SK-N-SH (cell line): ENCODE data around the gene TBX2. TPM values are rescaled to one million over a fixed set of nuclear protein-coding genes. Genes with fewer than 3 reads are reported as not detected.

Experiments
- CTCF ChIA-PET: fragments of 300-600, 350-600 bp; formaldehyde crosslinking; extraction: SDS; loops from one replicate; lab custom pipeline; 2021; lab: Yijun Ruan, JAX
- POLR2A ChIA-PET: fragments of 350-600 bp; sonication (Branson Sonifier 250); formaldehyde crosslinking; extraction: SDS; loops from one replicate; lab custom pipeline; 2020; ENCODE audit warnings: antibody characterized with exemption, inconsistent platforms; lab: Yijun Ruan, JAX
- DNase-seq: peaks from one replicate; pipeline ENCODE4 v3.0.0; 2012
- H2AFZ ChIP-seq: fragments of 200-600 bp; sonication (generic); 2 replicates; pipeline ENCODE4 v1.8.1; 2016; ENCODE audit warnings: antibody characterized with exemption, mild to moderate bottlenecking, low read depth
- H3F3A ChIP-seq: fragments of 200-600 bp; sonication (generic); replicated peaks from 2 replicates; pipeline ENCODE3; 2016; ENCODE audit warnings: antibody characterized with exemption, mild to moderate bottlenecking; ENCODE audit not compliant: insufficient read depth
- H3K27ac ChIP-seq, 2 experiments: fragments of 200-500 bp in 1 of 2; fragments of 200-600 bp in 1 of 2; sonication (Bioruptor generic) in 1 of 2; sonication (generic), shearing (Covaris generic) in 1 of 2; 2 replicates each; pipeline versions ENCODE4 v1.5.1 to v1.6.1; 2014 to 2016; ENCODE audit warnings: low read depth in 2 of 2, inconsistent platforms in 1 of 2, low read length in 1 of 2, mild to moderate bottlenecking in 1 of 2, mixed read lengths in 1 of 2
- H3K27me3 ChIP-seq: fragments of 200-600 bp; sonication (generic), shearing (Covaris generic); 2 replicates; pipeline ENCODE4 v1.6.1; 2016; ENCODE audit warnings: mixed run types; ENCODE audit not compliant: insufficient read depth
- H3K36me3 ChIP-seq, 2 experiments: fragments of 200-500 bp in 1 of 2; fragments of 200-600 bp in 1 of 2; sonication (Bioruptor generic) in 1 of 2; sonication (generic) in 1 of 2; replicated peaks in 1 of 2; 2 replicates each; pipeline versions ENCODE3 to v1.5.1; 2014 to 2016; ENCODE audit warnings: low read length in 1 of 2, mild to moderate bottlenecking in 1 of 2; ENCODE audit not compliant: insufficient read depth in 2 of 2, control insufficient read depth in 1 of 2
- H3K4me1 ChIP-seq, 2 experiments: fragments of 200-500 bp in 1 of 2; fragments of 200-600 bp in 1 of 2; sonication (Bioruptor generic) in 1 of 2; sonication (generic), shearing (Covaris generic) in 1 of 2; 2 replicates each; pipeline versions ENCODE4 v1.5.1 to v1.6.1; 2014 to 2016; ENCODE audit warnings: low read depth in 1 of 2, low read length in 1 of 2, mixed run types in 1 of 2; ENCODE audit not compliant: insufficient read depth in 2 of 2, control insufficient read depth in 1 of 2
- H3K4me2 ChIP-seq: fragments of 200-600 bp; sonication (generic), shearing (Covaris generic); 2 replicates; pipeline ENCODE4 v1.6.1; 2017; ENCODE audit warnings: mixed run types
- H3K4me3 ChIP-seq, 2 experiments: fragments of 200-500 bp in 1 of 2; fragments of 200-600 bp in 1 of 2; sonication (Bioruptor generic) in 1 of 2; sonication (generic), shearing (Covaris generic) in 1 of 2; 2 replicates each; pipeline versions ENCODE4 v1.5.1 to v1.8.1; 2014 to 2016; ENCODE audit warnings: low read depth in 2 of 2, inconsistent platforms in 1 of 2, low read length in 1 of 2, mild to moderate bottlenecking in 1 of 2, mixed read lengths in 1 of 2, moderate library complexity in 1 of 2
- H3K79me2 ChIP-seq: fragments of 200-600 bp; sonication (generic); 2 replicates; pipeline ENCODE4 v1.8.1; 2017; ENCODE audit warnings: mild to moderate bottlenecking; ENCODE audit not compliant: insufficient read depth
- H3K9ac ChIP-seq: fragments of 200-600 bp; sonication (generic); 2 replicates; pipeline ENCODE4 v1.6.1; 2017; ENCODE audit warnings: mixed run types
- H3K9me2 ChIP-seq: fragments of 200-600 bp; sonication (generic); 2 replicates; pipeline ENCODE4 v1.6.1; 2017; ENCODE audit warnings: mixed run types
- H3K9me3 ChIP-seq: fragments of 200-600 bp; sonication (generic); 2 replicates; pipeline ENCODE4 v1.6.1; 2017; ENCODE audit warnings: mixed run types, mild to moderate bottlenecking, moderate library complexity
- H4K20me1 ChIP-seq: fragments of 200-600 bp; sonication (generic); 2 replicates; pipeline ENCODE4 v1.6.1; 2017; ENCODE audit warnings: mild to moderate bottlenecking, mixed run types; ENCODE audit not compliant: insufficient read depth
- CTCF ChIP-seq: fragments of 200-600 bp; sonication (generic); IDR thresholded peaks from 2 replicates; pipeline ENCODE4 v1.6.1; 2017; ENCODE audit warnings: antibody characterized with exemption, mild to moderate bottlenecking, moderate library complexity
- EZH2phosphoT487 ChIP-seq: fragments of 200-600 bp; sonication (generic); IDR thresholded peaks from 2 replicates; pipeline ENCODE4 v1.6.1; 2017; ENCODE audit warnings: low read depth, mixed run types, mild to moderate bottlenecking, antibody characterized with exemption, moderate library complexity, borderline replicate concordance
- FOSL2 ChIP-seq: IDR thresholded peaks from 2 replicates; pipeline ENCODE4 v1.4.0; 2012; ENCODE audit warnings: low read depth, mild to moderate bottlenecking, moderate library complexity, borderline replicate concordance
- FOXJ3 ChIP-seq: sonication (generic); formaldehyde crosslinking; IDR thresholded peaks from 2 replicates; pipeline ENCODE4 v1.5.1; 2020; ENCODE audit warnings: mild to moderate bottlenecking, missing genetic modification reagents
- FOXM1 ChIP-seq: IDR thresholded peaks from 2 replicates; pipeline ENCODE4 v1.4.0; 2012; ENCODE audit warnings: low read depth, mild to moderate bottlenecking
- GATA2 ChIP-seq: sonication (generic); formaldehyde crosslinking; IDR thresholded peaks from 2 replicates; pipeline ENCODE4 v1.5.0; 2020; ENCODE audit warnings: mild to moderate bottlenecking, missing genetic modification reagents
- JUND ChIP-seq: IDR thresholded peaks from 2 replicates; pipeline ENCODE4 v1.4.0; 2012
- MAX ChIP-seq: IDR thresholded peaks from 2 replicates; pipeline ENCODE4 v1.4.0; 2012; ENCODE audit warnings: low read depth
- NRF1 ChIP-seq: IDR thresholded peaks from 2 replicates; pipeline ENCODE4 v1.6.1; 2012; ENCODE audit warnings: low read depth, mild to moderate bottlenecking, low read length
- RAD21 ChIP-seq: IDR thresholded peaks from 2 replicates; pipeline ENCODE4 v1.6.1; 2012; ENCODE audit warnings: mild to moderate bottlenecking, low read length
- RFX5 ChIP-seq: IDR thresholded peaks from 2 replicates; pipeline ENCODE4 v1.6.1; 2012; ENCODE audit warnings: mild to moderate bottlenecking, improper control_type of control experiment, low read length
- TAF1 ChIP-seq: IDR thresholded peaks from 2 replicates; pipeline ENCODE4 v1.6.1; 2012; ENCODE audit warnings: low read depth, mild to moderate bottlenecking, low read length, moderate library complexity, borderline replicate concordance
- TCF12 ChIP-seq: IDR thresholded peaks from 2 replicates; pipeline ENCODE4 v1.4.0; 2012
- TEAD4 ChIP-seq: IDR thresholded peaks from 2 replicates; pipeline ENCODE4 v1.4.0; 2012; ENCODE audit warnings: mild to moderate bottlenecking, borderline replicate concordance; ENCODE audit not compliant: insufficient read depth
- WGBS: methylation state at CpG from one replicate; pipeline ENCODE4 v1.1.6; 2017; ENCODE audit warnings: low lambda C conversion rate; 5-methylcytosine and 5-hydroxymethylcytosine counted together
- polyA plus RNA-seq, 3 experiments: library from polyadenylated mRNA; depleted of rRNA; stranded (reverse); fragments of >200 nt; gene quantifications; 2 replicates each; pipeline ENCODE4 v1.2.3, GENCODE V29; 2012

TBX2 gene
- polyA plus RNA-seq, 1 of the 3 experiments (the other 2 are of a cell fraction), result 57.8 TPM

- H3K9me2 ChIP-seq, result no peaks in the 10 kb centered on the region
- DNase-seq, result no peak
- H3K9me3 ChIP-seq, result no peaks in the 10 kb centered on the region
- H3K27ac ChIP-seq, result no peak overlapping the region; a peak in 1 of 4 replicates
- no peak overlapping the region for H3K9ac ChIP-seq
- no peaks in the 10 kb centered on the region for H3K27me3 ChIP-seq
- H3F3A ChIP-seq, result peaks cover 9% of the 10 kb centered on the region
- no peak overlapping the region for H3K4me3 ChIP-seq
- H2AFZ ChIP-seq, result no peak overlapping the region
- CTCF ChIA-PET, result interaction anchor here (0.9 to 7.5 kb wide), 8 partner anchors 9 to 706 kb away, joined by 3 to 53 read pairs (median 8); no protein-coding TSS in a partner anchor
- H3K36me3 ChIP-seq, result no peaks in the 10 kb centered on the region
- TF ChIP-seq MAX (no peak), FOSL2 (peak; percentile 66), CTCF (peak; percentile 41; the same call in 1 of the 2 replicates), GATA2 (CRISPR knock-in tag) (no peak), JUND (peak; percentile 66), TCF12 (peak; percentile 4; the same call in 1 of the 2 replicates), RAD21 (no peak)
- TF ChIP-seq, all 33 proteins: peak for 4
- 77% methylated on average over 10 of the region's 10 CpGs for WGBS
- POLR2A ChIA-PET, result no interaction called here
- no peaks in the 10 kb centered on the region for H3K79me2 ChIP-seq
- no peak overlapping the region for H3K4me2 ChIP-seq
- no peaks in the 10 kb centered on the region for H4K20me1 ChIP-seq
- H3K4me1 ChIP-seq, result peaks cover 0 to 4% of the 10 kb centered on the region in 2 experiments; a peak in 1 of 4 replicates
These were observed 27.1 kb downstream of the TBX2 start for GRCh38 chr17:61426482-61427304.

- Histone ChIP-seq H3K79me2 (no peaks in the 10 kb centered on the region), H3K4me3 (no peak overlapping the region), H2AFZ (no peak overlapping the region), H3F3A (peaks cover 9% of the 10 kb centered on the region), H3K4me1 (peaks cover 0 to 4% of the 10 kb centered on the region in 2 experiments; a peak in 1 of 4 replicates), H3K27ac (no peak overlapping the region), H3K9me3 (no peaks in the 10 kb centered on the region), H3K36me3 (no peaks in the 10 kb centered on the region), H3K9ac (no peak overlapping the region), H3K4me2 (no peak overlapping the region), H4K20me1 (no peaks in the 10 kb centered on the region), H3K9me2 (no peaks in the 10 kb centered on the region), H3K27me3 (no peaks in the 10 kb centered on the region)
- ChIA-PET POLR2A (no interaction called here), CTCF (interaction anchor here (1.2 to 7.5 kb wide), 8 partner anchors 10 to 707 kb away, joined by 3 to 53 read pairs (median 8); no protein-coding TSS in a partner anchor)
- TF ChIP-seq RFX5 (no peak), GATA2 (CRISPR knock-in tag) (no peak), FOXJ3 (CRISPR knock-in tag) (no peak), TCF12 (no peak), TAF1 (no peak), FOXM1 (no peak), TEAD4 (no peak), JUND (no peak), NRF1 (no peak), EZH2phosphoT487 (no peak), MAX (no peak)
- DNase-seq, result no peak
These were observed 27.9 kb downstream of the TBX2 start for GRCh38 chr17:61427567-61427966.
